Measurements from ENCODE around the gene DCAKD.

DCAKD gene

DNA sequence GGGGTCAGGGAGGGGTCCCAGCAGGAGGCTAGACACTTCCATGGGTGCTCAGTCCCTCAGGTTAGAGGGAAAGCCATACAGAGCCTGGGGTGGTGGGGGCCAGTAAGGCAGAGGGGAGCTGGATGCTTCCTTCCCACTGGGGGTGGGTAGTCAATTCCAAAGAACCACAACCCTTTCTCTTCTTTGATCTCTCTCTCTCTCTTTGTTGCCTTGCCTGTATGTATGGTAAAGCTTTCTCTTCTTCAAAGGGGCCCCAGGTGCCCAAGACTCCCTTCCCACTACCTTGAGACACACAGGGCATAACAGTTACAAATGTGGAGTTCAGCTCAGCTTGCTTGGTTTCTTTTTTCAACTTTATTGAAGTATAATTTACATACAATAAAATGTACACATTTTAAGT lies 52.8 kb downstream of the DCAKD start:
- no peak for DNase-seq

DNA sequence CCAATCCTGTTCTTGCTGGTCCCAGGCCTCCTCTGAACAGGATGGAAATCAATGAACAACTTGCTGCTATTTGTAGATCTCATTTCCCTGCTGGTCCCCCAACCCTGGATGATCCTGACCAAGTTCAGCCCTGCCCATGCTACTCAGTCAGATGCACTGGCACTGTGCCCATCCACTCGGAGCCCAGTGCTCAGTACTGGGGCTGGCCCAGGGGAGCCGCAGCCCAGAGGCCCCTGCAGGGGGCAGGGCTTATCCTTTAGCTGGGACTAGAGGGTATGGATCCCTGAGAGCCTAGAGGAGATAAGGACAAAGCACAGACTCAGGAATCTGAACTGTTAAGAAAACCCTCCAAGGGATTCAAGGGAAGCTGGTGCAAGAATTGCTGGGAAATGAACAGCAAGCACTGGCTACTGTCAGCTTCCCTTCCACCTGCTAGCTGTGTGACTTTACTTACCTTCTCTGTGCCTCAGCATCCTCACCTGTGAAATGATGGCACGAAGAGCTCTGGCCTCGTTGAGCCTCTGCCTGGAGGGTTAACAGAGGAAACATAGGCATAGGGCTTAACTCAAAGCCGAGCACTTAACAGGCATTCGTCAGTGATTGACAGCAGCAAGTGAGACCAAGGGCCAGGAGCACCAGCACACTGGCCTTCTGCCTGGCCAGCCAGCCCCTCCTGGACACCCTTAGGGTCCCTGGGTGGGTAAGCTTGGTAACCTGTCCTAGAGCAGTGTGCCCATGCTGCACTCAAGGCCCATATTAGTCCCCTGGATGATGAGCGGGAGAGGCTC lies 53.5 kb downstream of the DCAKD start:
- no peak for DNase-seq

DNA sequence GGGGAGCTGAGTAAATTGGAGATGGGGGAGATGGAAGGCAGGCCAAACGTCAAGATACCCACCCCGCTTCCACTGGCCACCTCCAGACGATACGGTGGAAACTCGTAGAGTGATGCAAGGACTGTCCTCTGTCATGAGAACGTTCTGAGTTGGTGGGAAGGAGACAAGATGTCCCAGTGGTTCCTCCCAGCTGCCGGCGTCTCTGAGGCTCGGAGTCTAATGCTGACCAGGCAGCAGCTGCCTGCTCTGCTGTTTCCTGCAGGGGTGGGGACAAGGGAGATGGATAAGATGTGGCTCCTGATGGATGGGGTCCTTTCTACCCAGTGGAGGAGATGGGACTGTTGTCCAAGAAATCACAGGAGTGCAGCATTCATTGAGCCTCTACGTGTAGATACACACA lies 55.1 kb downstream of the DCAKD start:
- DNase-seq = no peak

DNA sequence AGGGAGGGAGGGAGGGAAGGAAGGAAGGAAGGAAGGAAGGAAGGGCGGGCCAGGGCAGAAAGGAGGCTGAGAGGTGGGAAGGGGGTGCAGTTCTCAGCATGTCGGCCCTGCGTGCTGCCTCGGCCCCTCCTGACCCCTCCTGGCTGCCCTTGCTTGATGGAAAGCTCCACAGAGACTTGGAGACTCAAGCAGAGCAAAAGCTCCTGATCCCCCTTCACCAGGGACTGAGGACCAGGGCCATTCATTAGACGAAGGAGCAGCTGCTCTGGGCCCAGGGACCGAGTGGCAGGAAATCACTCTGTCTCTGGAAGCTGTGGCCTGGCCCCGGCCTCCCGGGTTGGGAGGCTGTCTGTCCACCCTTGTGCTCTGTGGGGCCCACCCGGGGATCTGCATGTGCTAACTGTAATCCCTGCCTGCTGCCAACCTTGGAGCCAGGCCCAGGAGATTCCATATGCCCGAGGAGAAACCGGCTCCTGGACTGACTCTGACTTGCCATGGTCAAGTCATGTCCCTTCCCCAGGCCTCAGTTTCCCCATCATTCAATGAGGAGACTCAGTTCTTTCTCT lies 55.9 kb downstream of the DCAKD start:
- DNase-seq = no peak

DNA sequence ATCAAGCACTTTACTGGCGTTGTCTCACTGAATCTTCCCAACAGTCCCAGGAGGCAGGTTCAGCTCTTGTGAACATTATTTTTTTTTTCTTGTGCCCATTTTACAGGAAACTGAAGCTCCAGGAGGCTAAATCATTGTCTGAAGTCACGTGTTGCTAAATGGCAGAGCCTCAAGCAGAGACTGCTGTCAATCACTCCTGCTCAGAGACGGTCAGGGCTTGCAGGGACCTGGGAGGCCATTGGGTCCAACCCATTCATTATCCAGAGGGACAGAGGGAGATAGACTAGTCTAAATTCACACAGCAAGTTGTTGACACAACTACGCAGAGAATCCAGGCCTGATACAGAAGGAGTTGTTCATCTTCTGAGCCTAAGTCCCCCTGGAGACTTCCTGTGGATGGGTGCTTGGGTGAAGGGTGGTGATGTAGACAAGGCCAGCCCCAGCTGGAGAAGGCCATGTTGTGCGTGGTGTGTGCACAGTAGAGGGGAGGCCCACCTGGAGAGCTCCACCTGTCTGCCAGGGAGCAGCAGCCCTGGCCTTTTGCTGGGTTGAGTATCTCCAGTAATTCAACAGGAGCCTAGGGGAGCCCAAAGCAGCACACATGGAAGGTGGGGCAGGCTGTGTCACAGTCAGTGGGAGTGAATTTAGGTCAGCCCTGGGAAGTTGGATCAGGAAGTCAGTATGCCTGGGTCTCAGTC lies 59.0 kb downstream of the DCAKD start:
- no peak for DNase-seq

DNA sequence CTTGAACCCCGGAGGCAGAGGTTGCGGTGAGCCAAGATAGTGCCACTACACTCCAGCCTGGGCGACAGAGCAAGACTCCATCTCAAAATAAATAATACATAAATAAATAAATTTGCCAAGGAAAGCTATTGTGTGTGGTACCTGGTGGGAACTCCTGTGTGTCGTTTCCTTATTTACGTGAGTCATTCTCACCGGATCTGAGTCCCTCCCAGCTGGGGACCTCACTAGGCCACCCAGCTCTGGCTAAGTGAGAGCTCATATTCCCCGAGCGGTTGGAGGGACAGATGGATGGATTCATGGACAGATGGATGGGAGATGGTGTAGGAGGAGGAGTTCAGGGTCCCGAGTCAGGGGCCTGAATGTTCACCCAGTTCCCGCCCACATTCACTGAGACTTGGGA lies 60.4 kb downstream of the DCAKD start:
- no peak for DNase-seq

DNA sequence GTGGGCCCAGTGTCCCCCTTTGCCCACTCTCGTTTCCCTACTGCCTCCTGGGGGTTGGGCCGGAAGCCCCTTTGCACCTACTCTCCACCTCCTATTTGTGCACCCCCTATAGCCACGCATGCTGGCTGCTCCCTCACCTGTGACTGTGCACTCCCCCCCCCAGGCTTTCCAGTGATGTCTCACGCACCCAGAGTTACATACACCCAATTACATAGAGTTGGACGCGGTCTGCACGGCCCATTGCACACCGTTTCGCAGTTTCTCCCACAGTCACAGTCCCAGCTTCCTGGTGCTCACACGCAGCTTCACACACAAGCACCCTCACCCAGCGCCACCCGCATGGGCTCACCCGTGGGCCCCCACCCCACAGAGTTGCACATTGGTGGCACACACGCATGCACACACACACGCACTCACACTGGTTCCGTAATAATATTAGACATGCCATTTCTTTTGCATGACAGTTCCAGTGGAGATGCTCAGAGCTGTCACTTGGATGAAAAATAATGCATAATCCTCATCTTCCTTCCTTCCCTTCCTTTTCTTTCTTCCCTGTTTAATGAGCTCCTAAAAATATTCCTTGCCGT lies 61.8 kb downstream of the DCAKD start:
- DNase-seq = no peak

DNA sequence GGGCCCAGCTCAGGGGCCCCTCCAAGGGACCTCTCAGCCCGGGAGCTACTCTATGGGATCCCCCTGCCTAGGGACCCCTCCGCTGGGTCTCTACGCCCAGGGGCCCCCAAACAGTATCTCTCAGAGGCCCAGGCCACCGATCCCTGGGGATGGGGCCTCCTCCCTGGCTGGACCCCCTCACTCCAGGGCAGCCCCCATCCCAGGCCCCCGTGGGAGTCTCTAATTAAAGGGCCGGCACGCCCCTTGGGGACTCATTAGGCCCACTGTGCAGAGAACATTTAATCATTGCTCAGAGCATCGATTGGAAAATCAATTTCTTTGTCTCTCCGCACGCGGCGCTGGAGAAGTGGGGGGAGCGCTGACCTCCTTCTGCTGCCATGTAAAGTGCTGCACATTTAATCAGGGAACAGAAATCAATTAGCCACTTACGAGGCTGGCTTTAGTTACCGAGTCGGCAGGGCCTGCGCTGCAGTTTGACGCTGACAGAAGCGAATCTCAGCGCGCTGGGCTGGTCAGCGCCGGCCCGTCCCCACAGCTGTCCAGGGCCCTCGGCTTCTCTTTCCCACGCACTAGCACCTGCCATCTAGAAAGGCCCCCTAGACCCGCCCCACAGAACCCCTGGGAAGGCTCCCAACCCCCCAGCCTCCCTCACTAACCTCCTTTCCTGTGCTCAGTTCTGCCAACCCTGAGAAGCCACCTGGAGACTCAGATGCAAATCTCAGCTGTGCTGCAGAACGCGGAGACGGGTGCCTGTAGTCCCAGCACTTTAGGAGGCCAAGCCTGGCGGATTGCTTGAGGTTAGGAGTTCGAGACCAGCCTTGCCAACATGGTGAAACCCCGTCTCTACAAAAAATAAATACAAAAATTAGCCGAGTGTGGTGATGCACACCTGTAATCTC lies 63.1 kb downstream of the DCAKD start:
- DNase-seq = no peak

DNA sequence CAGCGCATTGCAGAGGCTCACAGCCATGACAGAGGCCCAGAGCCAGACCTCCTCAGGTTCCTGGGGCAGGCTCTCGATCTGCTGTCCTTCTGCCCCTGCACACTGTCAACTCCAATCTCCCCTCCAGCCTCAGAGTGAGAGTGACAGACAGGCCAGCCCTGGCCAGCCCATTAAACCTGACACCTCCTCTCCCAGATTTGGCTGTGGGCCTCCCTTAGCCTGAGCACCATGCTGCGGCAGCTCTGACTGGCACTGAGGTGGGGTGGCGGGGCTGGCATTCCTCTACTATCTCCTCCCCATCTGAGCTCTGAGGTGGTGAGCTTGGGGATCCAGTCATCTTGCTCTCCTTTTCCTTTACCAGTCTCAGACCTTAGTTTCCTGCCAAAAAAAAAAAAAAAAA lies 67.9 kb downstream of the DCAKD start:
- no peak for DNase-seq

DNA sequence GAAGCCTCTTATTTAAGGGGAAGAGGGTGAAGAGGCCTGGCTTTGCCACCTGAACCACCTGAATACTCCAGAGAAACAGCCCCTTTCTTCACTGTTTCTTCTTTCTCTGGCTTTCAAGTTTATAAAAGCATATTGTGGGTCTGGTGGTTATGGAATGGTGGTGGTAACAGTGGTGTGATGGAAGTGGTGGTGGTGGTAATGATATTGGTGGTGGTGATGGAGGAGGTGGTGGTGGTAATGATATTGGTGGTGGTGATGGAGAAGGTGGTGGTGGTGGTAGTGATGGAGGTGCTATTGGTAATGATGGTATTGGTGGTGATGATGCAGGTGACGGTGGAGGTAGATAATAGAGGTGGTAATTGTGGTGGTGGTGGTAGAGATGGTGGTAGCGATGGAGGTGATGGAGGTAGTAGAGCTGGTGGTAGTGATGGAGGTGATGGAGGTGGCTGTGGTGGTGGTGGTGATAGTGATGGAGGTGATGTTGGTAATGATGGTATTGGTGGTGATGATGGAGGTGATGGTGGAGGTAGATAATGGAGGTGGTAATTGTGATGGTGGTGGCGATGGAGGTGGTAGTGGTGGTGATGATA lies 69.2 kb downstream of the DCAKD start:
- DNase-seq = no peak

DNA sequence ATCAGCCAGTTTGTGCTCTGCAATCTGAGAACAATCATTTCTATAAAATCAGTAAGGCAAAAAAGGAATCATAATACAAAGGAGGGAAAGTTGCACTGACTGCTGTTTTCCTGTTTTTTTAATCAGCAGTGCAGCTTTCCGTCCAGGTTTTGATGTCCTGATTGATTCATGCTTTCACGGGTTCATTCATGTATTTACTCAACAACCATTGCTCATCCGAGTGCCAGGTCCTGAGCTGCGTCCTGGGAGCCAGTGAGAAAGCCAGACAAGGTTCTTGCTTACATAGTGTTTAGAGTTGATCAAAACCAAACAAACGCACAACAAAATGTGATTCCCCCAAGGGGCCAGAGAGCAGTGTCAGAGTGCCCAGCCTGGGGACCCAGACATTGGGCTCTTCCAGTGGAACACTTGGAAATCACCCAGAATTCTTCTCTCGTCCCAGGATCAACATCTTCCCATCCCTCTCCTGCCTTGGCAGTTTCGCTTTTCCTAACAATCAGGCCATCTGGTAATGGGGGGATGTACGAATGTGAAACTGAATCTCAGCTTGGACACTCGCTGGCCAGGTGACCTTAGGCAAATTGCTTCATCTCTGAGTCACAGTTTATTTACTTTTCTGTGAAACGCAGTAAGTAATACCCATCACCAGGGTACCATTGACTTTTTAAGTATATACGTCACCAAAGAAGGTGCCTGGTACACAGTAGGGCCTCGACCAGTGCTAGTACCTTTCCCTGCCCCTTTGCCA lies 70.0 kb downstream of the DCAKD start:
- DNase-seq = no peak

DNA sequence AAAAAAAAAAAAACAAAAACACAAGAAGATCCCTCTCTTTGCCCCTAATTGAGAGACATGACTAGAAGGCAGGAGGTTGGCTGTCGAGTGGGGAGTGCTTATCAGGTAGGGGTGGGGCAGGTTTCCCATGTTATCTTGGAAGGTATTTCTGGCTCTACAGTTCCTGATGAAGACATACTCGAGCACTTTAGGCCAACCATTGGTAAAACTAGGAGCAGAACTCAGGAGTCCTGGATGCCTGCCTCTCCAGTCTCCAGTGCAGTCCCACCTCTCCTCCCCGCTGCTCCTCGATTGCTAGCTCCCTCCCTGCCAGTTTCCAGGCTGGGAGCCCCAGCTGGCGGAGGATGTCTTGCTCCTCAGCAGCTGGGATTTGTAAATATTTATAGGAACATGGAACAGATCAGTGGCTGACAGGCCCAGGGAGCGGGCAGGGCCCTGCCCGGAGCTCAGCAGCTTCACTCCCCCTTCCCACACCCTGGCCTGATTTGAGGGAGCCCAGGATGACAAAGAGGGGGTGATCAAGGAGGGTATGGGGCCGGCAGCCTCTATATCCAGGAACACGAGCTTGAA lies 71.9 kb downstream of the DCAKD start:
- no peak for DNase-seq

DNA sequence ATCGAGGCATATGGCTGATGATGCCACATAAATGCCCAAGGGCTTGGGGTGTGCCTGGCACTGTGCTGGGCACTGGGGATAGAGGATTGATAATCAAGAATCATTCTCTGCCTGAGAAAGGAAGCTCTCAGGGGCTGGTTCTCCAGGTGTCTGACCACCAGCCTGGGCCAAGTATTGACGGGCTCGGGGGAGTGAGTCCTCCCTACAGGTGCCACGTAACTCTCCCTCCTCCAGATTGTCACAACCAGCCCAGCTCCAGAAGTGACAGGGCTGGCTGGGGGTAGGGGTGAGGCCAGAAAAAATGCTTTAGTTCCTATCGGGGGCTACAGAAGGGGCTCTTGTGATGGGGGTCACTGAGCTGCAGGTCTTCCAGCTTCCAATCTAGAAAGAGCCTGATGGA lies 72.6 kb downstream of the DCAKD start:
- no peak for DNase-seq

DNA sequence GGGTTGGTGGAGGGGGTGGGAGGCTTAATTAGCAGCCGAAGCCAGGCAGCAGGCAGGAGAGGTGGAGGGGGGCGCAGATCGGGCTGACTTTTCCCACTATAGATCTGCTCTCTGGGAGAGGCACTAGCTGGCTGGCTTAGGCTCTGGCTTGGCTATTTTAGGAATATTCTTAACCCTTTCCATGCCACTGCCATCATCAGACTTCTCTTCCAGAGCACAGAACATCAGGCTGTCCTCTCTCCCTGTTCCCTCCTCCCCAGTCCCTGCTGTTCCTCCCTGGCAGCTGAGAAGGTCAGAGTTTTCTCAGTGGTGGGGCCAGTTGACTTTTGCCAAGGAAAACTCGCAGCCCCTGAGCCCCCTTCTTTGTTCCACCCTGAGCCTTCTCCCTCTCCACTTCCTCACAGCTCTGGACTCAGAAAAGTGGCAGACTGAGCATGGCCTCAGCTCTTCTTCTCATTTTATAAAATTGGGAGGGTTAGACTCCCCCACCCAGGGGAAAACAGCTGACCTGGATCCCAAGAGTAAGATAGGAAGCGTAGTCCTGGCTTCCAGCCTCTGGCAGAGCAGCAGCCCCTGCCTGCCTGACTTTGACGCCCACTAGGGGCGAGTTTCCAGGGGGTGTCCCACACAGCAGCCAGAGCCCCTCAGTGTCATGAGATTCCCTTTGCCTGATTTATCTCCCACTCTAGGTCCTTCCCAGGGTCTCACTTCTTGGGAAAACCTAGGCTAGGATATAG lies 73.5 kb downstream of the DCAKD start:
- no peak for DNase-seq

DNA sequence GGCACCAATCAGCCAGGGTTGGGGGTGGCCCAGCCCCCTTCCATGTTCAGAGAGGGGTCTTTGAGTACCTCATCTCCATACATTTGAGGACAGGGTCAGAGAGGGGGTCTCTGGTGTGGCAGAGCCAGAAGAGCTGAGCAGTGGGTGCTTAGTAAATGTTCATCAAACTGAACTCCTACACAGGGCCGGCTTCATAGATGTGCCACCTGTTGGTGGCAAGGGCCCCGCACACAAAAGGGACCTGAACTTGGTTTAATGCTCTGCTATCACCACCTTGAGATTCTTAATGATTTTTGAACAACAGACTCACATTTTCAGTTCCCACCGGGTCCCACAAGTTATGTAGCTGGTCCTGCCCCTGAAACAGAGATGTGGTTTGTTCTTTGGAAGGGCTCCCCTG lies 74.4 kb downstream of the DCAKD start:
- DNase-seq = no peak

DNA sequence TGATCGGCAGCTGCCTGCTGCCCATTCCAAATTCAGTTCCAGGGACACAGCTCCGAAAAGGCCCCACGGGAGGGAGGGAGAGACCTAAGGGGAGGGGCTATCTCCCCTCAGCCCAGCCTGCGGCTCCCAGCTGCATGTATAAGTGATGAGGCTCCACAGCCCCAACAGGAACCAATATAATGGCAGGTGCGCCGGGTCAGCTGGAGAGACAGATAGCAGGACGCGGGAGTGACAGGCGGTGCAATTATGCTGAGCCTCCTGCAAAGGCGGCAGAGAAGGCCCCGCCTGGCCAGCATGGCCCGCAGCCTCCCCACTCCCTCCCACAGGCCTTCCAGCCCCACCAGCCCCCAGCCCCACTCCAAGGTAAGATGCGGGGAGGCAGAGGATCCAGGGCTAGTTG lies 75.2 kb downstream of the DCAKD start:
- DNase-seq = no peak
